ENCODE results near the gene ST6GALNAC5.
"Not testable (repeated sequence)": the region's sequence is repeated elsewhere in the genome, so short reads cannot be mapped to it uniquely, and the experiment has no call there.

ST6GALNAC5 gene

DNA sequence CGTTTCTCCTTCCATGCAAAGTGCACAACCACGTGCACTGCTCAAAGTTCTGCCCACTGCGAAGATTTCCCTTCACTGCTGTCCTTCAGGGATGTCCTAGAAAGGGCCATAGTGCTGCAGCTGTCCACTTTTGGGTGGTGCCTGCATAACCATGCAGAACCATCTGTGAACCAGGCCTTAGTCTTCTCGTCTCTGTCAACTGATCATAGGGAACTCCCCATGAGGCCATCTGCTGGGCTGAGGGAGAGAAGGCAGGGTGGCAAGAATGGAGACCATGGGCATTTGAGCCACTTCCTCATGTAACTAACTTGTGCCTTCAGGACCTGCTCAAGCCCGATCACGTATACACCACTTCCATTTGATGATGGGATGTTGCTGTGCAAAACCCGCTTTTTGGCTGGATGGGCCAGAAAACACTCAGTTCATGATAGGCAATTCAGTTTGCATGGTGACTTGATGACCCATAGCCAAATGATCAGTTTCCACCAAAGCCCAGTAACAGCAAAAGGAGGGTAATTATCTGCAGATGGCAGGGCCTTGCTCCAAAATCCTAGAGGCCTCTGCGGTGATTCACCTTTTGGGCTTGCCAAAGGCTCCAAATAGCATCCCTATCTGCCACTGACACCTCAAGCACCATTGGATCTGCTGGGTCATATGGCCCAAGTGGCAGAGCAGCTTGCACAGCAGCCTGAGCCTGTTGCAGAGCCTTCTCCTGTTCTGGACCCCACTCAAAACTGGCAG is 9.5 kb downstream of the ST6GALNAC5 start:
- Histone ChIP-seq H2AK5ac (ENCODE audit: low read length) (no peak overlapping the region), H3K18ac (ENCODE audit: low read length) (no peak overlapping the region), H3K9ac (ENCODE audit: low read length) (no peak overlapping the region), H3K23ac (ENCODE audit: low read length) (no peak overlapping the region), H2BK5ac (ENCODE audit: low read length) (no peak overlapping the region), H4K5ac (ENCODE audit: low read length) (no peak overlapping the region), H3K79me2 (ENCODE audit: control insufficient read depth, insufficient read depth, low read length) (no peaks in the 10 kb centered on the region), H3K27ac (ENCODE audit: low read depth, low read length) (no peak overlapping the region), H3K4me1 (ENCODE audit: control insufficient read depth, low read depth, low read length) (no peaks in the 10 kb centered on the region), H4K8ac (ENCODE audit: low read depth, low read length) (no peak overlapping the region), H3K56ac (ENCODE audit: low read length) (no peak overlapping the region), H2BK15ac (replicated peaks; ENCODE audit: low read depth) (no peak overlapping the region), H3K36me3 (ENCODE audit: control insufficient read depth, insufficient read depth, low read length) (no peaks in the 10 kb centered on the region), H3K79me1 (ENCODE audit: low read length) (no peaks in the 10 kb centered on the region), H3K4me3 (ENCODE audit: low read length) (no peak overlapping the region), H2BK120ac (ENCODE audit: low read depth, low read length) (no peak overlapping the region), H3K4me2 (ENCODE audit: low read length) (no peak overlapping the region), H3K4ac (ENCODE audit: low read depth, low read length) (no peak overlapping the region), H3K27me3 (ENCODE audit: insufficient read depth, low read length, poor library complexity) (no peaks in the 10 kb centered on the region)
- DNase-seq, result no peak
- no CpG with 5 or more reads among the region's 8 CpGs for WGBS (ENCODE audit: extremely low coverage, insufficient coverage, low lambda C conversion rate)

DNA sequence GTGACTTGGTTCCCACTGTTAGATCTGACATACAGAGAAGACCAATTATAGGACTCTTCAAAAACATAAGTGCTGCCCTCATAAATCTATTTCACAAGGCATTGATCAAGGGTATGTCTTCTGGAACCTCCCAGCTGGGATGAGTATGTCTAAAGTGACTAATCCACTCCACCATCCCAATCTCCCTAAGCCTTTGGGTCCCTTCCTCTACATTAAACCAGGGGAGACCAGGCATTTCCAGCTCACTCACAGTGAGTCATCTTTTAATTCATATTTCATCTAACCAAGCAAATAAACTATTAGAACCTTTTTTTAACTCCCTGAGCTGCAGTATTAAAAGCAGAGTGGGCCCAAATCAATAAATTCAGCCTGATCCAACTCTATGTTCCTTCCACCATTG is 11.7 kb downstream of the ST6GALNAC5 start:
- not testable (repeated sequence) for H3K36me3 ChIP-seq (ENCODE audit: control insufficient read depth, insufficient read depth, low read length); H4K5ac ChIP-seq (ENCODE audit: low read length)

GRCh38 chr1:76881762-76882161 is 14.5 kb downstream of the ST6GALNAC5 start:
- H3K4me1 ChIP-seq (ENCODE audit: control insufficient read depth, low read depth, low read length), result no peaks in the 10 kb centered on the region
- no peak overlapping the region for H3K27ac ChIP-seq (ENCODE audit: low read depth, low read length)
- no peaks in the 10 kb centered on the region for H3K36me3 ChIP-seq (ENCODE audit: control insufficient read depth, insufficient read depth, low read length)
- no peak for DNase-seq
- H3K27me3 ChIP-seq (ENCODE audit: insufficient read depth, low read length, poor library complexity), result no peaks in the 10 kb centered on the region
- H3K79me1 ChIP-seq (ENCODE audit: low read length), result no peaks in the 10 kb centered on the region
- no peak overlapping the region for H2BK15ac ChIP-seq (replicated peaks; ENCODE audit: low read depth)
- H4K8ac ChIP-seq (ENCODE audit: low read depth, low read length), result no peak overlapping the region
- H3K18ac ChIP-seq (ENCODE audit: low read length), result no peak overlapping the region
- no peak overlapping the region for H4K5ac ChIP-seq (ENCODE audit: low read length)
- no peak overlapping the region for H3K23ac ChIP-seq (ENCODE audit: low read length)
- H2BK120ac ChIP-seq (ENCODE audit: low read depth, low read length), result no peak overlapping the region
- no peak overlapping the region for H3K4me2 ChIP-seq (ENCODE audit: low read length)
- no peak overlapping the region for H3K4ac ChIP-seq (ENCODE audit: low read depth, low read length)
- H2AK5ac ChIP-seq (ENCODE audit: low read length), result no peak overlapping the region
- H2BK5ac ChIP-seq (ENCODE audit: low read length), result no peak overlapping the region
- no peak overlapping the region for H3K4me3 ChIP-seq (ENCODE audit: low read length)
- no peaks in the 10 kb centered on the region for H3K79me2 ChIP-seq (ENCODE audit: control insufficient read depth, insufficient read depth, low read length)
- no peak overlapping the region for H3K9ac ChIP-seq (ENCODE audit: low read length)
- no peak overlapping the region for H3K56ac ChIP-seq (ENCODE audit: low read length)

More for the DNA sequence above, 11.7 kb downstream of the ST6GALNAC5 start:
- H3K79me1 ChIP-seq (ENCODE audit: low read length); H2BK5ac ChIP-seq (ENCODE audit: low read length); H3K9ac ChIP-seq (ENCODE audit: low read length); H3K4me2 ChIP-seq (ENCODE audit: low read length); H3K18ac ChIP-seq (ENCODE audit: low read length); H3K27ac ChIP-seq (ENCODE audit: low read depth, low read length); H3K4me3 ChIP-seq (ENCODE audit: low read length); H3K23ac ChIP-seq (ENCODE audit: low read length); H3K4me1 ChIP-seq (ENCODE audit: control insufficient read depth, low read depth, low read length); H2BK120ac ChIP-seq (ENCODE audit: low read depth, low read length); DNase-seq; H2AK5ac ChIP-seq (ENCODE audit: low read length); H3K56ac ChIP-seq (ENCODE audit: low read length); H3K79me2 ChIP-seq (ENCODE audit: control insufficient read depth, insufficient read depth, low read length); H3K27me3 ChIP-seq (ENCODE audit: insufficient read depth, low read length, poor library complexity); H4K8ac ChIP-seq (ENCODE audit: low read depth, low read length); H3K4ac ChIP-seq (ENCODE audit: low read depth, low read length); H2BK15ac ChIP-seq (replicated peaks; ENCODE audit: low read depth): not testable (repeated sequence)

- Histone ChIP-seq H3K79me1 (ENCODE audit: low read length) (no peaks in the 10 kb centered on the region), H3K4me2 (ENCODE audit: low read length) (no peak overlapping the region), H3K36me3 (ENCODE audit: control insufficient read depth, insufficient read depth, low read length) (no peaks in the 10 kb centered on the region), H3K79me2 (ENCODE audit: control insufficient read depth, insufficient read depth, low read length) (no peaks in the 10 kb centered on the region), H3K23ac (ENCODE audit: low read length) (no peak overlapping the region), H3K56ac (ENCODE audit: low read length) (no peak overlapping the region), H2BK120ac (ENCODE audit: low read depth, low read length) (no peak overlapping the region), H3K4ac (ENCODE audit: low read depth, low read length) (no peak overlapping the region), H3K4me1 (ENCODE audit: control insufficient read depth, low read depth, low read length) (peaks cover 6% of the 10 kb centered on the region), H3K4me3 (ENCODE audit: low read length) (no peak overlapping the region), H3K18ac (ENCODE audit: low read length) (no peak overlapping the region), H3K9ac (ENCODE audit: low read length) (no peak overlapping the region), H2BK5ac (ENCODE audit: low read length) (no peak overlapping the region), H2AK5ac (ENCODE audit: low read length) (no peak overlapping the region), H3K27me3 (ENCODE audit: insufficient read depth, low read length, poor library complexity) (no peaks in the 10 kb centered on the region), H2BK15ac (replicated peaks; ENCODE audit: low read depth) (no peak overlapping the region), H4K8ac (ENCODE audit: low read depth, low read length) (no peak overlapping the region), H4K5ac (ENCODE audit: low read length) (no peak overlapping the region), H3K27ac (ENCODE audit: low read depth, low read length) (no peak overlapping the region)
- no peak for DNase-seq
- WGBS (ENCODE audit: extremely low coverage, insufficient coverage, low lambda C conversion rate), result no CpG with 5 or more reads among the region's 4 CpGs
These were observed 24.8 kb downstream of the ST6GALNAC5 start for GRCh38 chr1:76891931-76892622.

GRCh38 chr1:76892675-76893074 is 25.4 kb downstream of the ST6GALNAC5 start:
- Histone ChIP-seq H3K36me3 (ENCODE audit: control insufficient read depth, insufficient read depth, low read length) (no peaks in the 10 kb centered on the region), H3K4me3 (ENCODE audit: low read length) (no peak overlapping the region), H3K79me2 (ENCODE audit: control insufficient read depth, insufficient read depth, low read length) (no peaks in the 10 kb centered on the region), H4K8ac (ENCODE audit: low read depth, low read length) (no peak overlapping the region), H3K4me2 (ENCODE audit: low read length) (no peak overlapping the region), H3K18ac (ENCODE audit: low read length) (no peak overlapping the region), H3K27me3 (ENCODE audit: insufficient read depth, low read length, poor library complexity) (no peaks in the 10 kb centered on the region), H3K4me1 (ENCODE audit: control insufficient read depth, low read depth, low read length) (peaks cover 6% of the 10 kb centered on the region), H4K5ac (ENCODE audit: low read length) (no peak overlapping the region), H3K79me1 (ENCODE audit: low read length) (no peaks in the 10 kb centered on the region), H3K56ac (ENCODE audit: low read length) (no peak overlapping the region), H2AK5ac (ENCODE audit: low read length) (no peak overlapping the region), H2BK15ac (replicated peaks; ENCODE audit: low read depth) (no peak overlapping the region), H2BK120ac (ENCODE audit: low read depth, low read length) (no peak overlapping the region), H2BK5ac (ENCODE audit: low read length) (no peak overlapping the region), H3K27ac (ENCODE audit: low read depth, low read length) (no peak overlapping the region), H3K23ac (ENCODE audit: low read length) (no peak overlapping the region), H3K9ac (ENCODE audit: low read length) (no peak overlapping the region), H3K4ac (ENCODE audit: low read depth, low read length) (no peak overlapping the region)
- no peak for DNase-seq
- WGBS (ENCODE audit: extremely low coverage, insufficient coverage, low lambda C conversion rate), result no CpG with 5 or more reads among the region's 1 CpG
